ENCODE results near the gene PSD2.

Gene PSD2

GRCh38 chr5:139852696-139853095, 57.1 kb downstream of the PSD2 start:
- DNase-seq (ENCODE audit: low read depth in 1 of 2, low spot score in 1 of 2), result no peak
- TF ChIP-seq CTCF (IDR thresholded peaks at IDR 0.05; ENCODE audit: insufficient read depth, low read length) (no peak), POLR2AphosphoS5 (IDR thresholded peaks at IDR 0.05; ENCODE audit: low read depth) (no peak), GABPA (IDR thresholded peaks at IDR 0.05; ENCODE audit: low read depth) (no peak), SPI1 (IDR thresholded peaks at IDR 0.05; ENCODE audit: borderline replicate concordance, low read depth) (no peak)
- TF ChIP-seq, protein P1, sequence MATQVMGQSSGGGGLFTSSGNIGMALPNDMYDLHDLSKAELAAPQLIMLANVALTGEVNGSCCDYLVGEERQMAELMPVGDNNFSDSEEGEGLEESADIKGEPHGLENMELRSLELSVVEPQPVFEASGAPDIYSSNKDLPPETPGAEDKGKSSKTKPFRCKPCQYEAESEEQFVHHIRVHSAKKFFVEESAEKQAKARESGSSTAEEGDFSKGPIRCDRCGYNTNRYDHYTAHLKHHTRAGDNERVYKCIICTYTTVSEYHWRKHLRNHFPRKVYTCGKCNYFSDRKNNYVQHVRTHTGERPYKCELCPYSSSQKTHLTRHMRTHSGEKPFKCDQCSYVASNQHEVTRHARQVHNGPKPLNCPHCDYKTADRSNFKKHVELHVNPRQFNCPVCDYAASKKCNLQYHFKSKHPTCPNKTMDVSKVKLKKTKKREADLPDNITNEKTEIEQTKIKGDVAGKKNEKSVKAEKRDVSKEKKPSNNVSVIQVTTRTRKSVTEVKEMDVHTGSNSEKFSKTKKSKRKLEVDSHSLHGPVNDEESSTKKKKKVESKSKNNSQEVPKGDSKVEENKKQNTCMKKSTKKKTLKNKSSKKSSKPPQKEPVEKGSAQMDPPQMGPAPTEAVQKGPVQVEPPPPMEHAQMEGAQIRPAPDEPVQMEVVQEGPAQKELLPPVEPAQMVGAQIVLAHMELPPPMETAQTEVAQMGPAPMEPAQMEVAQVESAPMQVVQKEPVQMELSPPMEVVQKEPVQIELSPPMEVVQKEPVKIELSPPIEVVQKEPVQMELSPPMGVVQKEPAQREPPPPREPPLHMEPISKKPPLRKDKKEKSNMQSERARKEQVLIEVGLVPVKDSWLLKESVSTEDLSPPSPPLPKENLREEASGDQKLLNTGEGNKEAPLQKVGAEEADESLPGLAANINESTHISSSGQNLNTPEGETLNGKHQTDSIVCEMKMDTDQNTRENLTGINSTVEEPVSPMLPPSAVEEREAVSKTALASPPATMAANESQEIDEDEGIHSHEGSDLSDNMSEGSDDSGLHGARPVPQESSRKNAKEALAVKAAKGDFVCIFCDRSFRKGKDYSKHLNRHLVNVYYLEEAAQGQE (IDR thresholded peaks at IDR 0.05; ENCODE audit: insufficient replicate concordance, low read depth), result no peak
- Histone ChIP-seq H3K4me3 (replicated peaks; ENCODE audit: insufficient read depth, low read length) (no peak overlapping the region), H3K27me3 (ENCODE audit: insufficient read depth, poor library complexity, severe bottlenecking) (no peaks in the 10 kb centered on the region), H3K27ac (replicated peaks) (no peak overlapping the region)

GRCh38 chr5:139854029-139854605, 58.5 kb downstream of the PSD2 start:
- DNase-seq (ENCODE audit: low read depth in 1 of 2, low spot score in 1 of 2), result no peak
- TF ChIP-seq CTCF (IDR thresholded peaks at IDR 0.05; ENCODE audit: insufficient read depth, low read length) (no peak), POLR2AphosphoS5 (IDR thresholded peaks at IDR 0.05; ENCODE audit: low read depth) (no peak), GABPA (IDR thresholded peaks at IDR 0.05; ENCODE audit: low read depth) (no peak), SPI1 (IDR thresholded peaks at IDR 0.05; ENCODE audit: borderline replicate concordance, low read depth) (no peak)
- TF ChIP-seq, protein P1 (IDR thresholded peaks at IDR 0.05; ENCODE audit: insufficient replicate concordance, low read depth), result no peak
- H3K27me3 ChIP-seq (ENCODE audit: insufficient read depth, poor library complexity, severe bottlenecking), result no peaks in the 10 kb centered on the region

GRCh38 chr5:139854953-139855352, 59.3 kb downstream of the PSD2 start:
- no peak for DNase-seq (ENCODE audit: low read depth in 1 of 2, low spot score in 1 of 2)
- TF ChIP-seq GABPA (IDR thresholded peaks at IDR 0.05; ENCODE audit: low read depth), result no peak
- H3K4me3 ChIP-seq (replicated peaks; ENCODE audit: insufficient read depth, low read length), result no peak overlapping the region
- H3K27me3 ChIP-seq (ENCODE audit: insufficient read depth, poor library complexity, severe bottlenecking), result no peaks in the 10 kb centered on the region
- H3K27ac ChIP-seq (replicated peaks), result no peak overlapping the region

More at GRCh38 chr5:139854029-139854605, 58.5 kb downstream of the PSD2 start:
- no peak overlapping the region for H3K4me3 ChIP-seq (replicated peaks; ENCODE audit: insufficient read depth, low read length)
- no peak overlapping the region for H3K27ac ChIP-seq (replicated peaks)

DNA sequence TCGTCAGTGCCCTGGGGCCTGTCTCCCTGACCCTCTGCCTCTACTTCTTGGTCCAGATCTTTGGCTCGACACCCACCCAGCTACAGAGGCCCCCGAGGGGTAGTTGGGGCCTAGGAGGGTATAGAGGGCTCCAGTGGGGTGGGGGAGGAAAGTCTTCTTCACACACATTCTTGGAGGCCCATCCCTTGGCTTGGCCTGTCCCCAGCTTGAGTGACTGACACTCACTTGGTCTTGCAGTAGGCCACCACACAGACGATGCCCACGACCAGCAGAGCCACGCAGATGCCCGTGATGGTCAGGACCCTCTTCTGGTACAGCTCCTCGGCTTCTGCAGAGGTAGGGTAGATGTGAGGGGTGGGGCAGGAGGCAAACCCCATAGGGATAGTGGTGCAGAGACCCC, 59.8 kb downstream of the PSD2 start:
- Histone ChIP-seq H3K27me3 (ENCODE audit: insufficient read depth, poor library complexity, severe bottlenecking) (no peaks in the 10 kb centered on the region), H3K4me3 (replicated peaks; ENCODE audit: insufficient read depth, low read length) (no peak overlapping the region)
- TF ChIP-seq SPI1 (IDR thresholded peaks at IDR 0.05; ENCODE audit: borderline replicate concordance, low read depth), result no peak
- TF ChIP-seq POLR2AphosphoS5 (IDR thresholded peaks at IDR 0.05; ENCODE audit: low read depth), result no peak
- no peak for TF ChIP-seq GABPA (IDR thresholded peaks at IDR 0.05; ENCODE audit: low read depth)
- TF ChIP-seq, protein P1 (IDR thresholded peaks at IDR 0.05; ENCODE audit: insufficient replicate concordance, low read depth), result no peak
- no peak for TF ChIP-seq CTCF (IDR thresholded peaks at IDR 0.05; ENCODE audit: insufficient read depth, low read length)

More for the DNA sequence above, 59.8 kb downstream of the PSD2 start:
- DNase-seq (ENCODE audit: low read depth in 1 of 2, low spot score in 1 of 2), result no peak
- H3K27ac ChIP-seq (replicated peaks), result no peak overlapping the region

Data from HL-60 (cell line).